BE2C (cell line): ENCODE results near the gene YAP1.

ENCODE experiments used
- DNase-seq: peaks from one replicate; pipeline ENCODE4 v3.0.0-alpha.2; 2020
- H3K27me3 ChIP-seq: fragments of 250-450 bp; sonication (Bioruptor Pico); 2 replicates; pipeline ENCODE4 v1.5.1; 2020; ENCODE audit warnings: mild to moderate bottlenecking
- H3K36me3 ChIP-seq: fragments of 250-450 bp; sonication (Bioruptor Pico); 2 replicates; pipeline ENCODE4 v1.5.1; 2020; ENCODE audit warnings: mild to moderate bottlenecking
- H3K4me1 ChIP-seq: fragments of 250-450 bp; sonication (Bioruptor Pico); 2 replicates; pipeline ENCODE4 v1.5.1; 2020
- H3K4me3 ChIP-seq: 2 replicates; pipeline ENCODE4 v1.5.1; 2011; ENCODE audit warnings: low read depth, low read length
- H3K9me3 ChIP-seq: fragments of 250-450 bp; sonication (Bioruptor Pico); 2 replicates; pipeline ENCODE4 v1.5.1; 2020
- CTCF ChIP-seq: IDR thresholded peaks from 2 replicates; pipeline ENCODE4 v1.5.1; 2012; ENCODE audit warnings: mild to moderate bottlenecking, low read depth, low read length

Gene YAP1

GRCh38 chr11:102251423-102251822 is 141.2 kb downstream of the YAP1 start:
- Histone ChIP-seq H3K27me3 (no peaks in the 10 kb centered on the region), H3K4me1 (no peaks in the 10 kb centered on the region), H3K9me3 (no peaks in the 10 kb centered on the region), H3K4me3 (no peak overlapping the region), H3K36me3 (no peaks in the 10 kb centered on the region)
- TF ChIP-seq CTCF: no peak
- no peak for DNase-seq

- H3K27me3 ChIP-seq: 0 out of 2 replicates have a peak, but pooled peaks cover 3% of the 10 kb centered on the region
- H3K4me3 ChIP-seq: no peak overlapping the region
- no peaks in the 10 kb centered on the region for H3K36me3 ChIP-seq
- no peak for DNase-seq
- no peaks in the 10 kb centered on the region for H3K4me1 ChIP-seq
- TF ChIP-seq CTCF: no peak
- H3K9me3 ChIP-seq: no peaks in the 10 kb centered on the region
These were observed 142.2 kb downstream of the YAP1 start for GRCh38 chr11:102252339-102252891.

GRCh38 chr11:102253020-102253715 is 142.9 kb downstream of the YAP1 start:
- H3K9me3 ChIP-seq: no peaks in the 10 kb centered on the region
- H3K4me1 ChIP-seq: no peaks in the 10 kb centered on the region
- no peak for DNase-seq
- no peak for TF ChIP-seq CTCF
- H3K27me3 ChIP-seq: 0 out of 2 replicates have a peak, but pooled peaks cover 3% of the 10 kb centered on the region
- no peak overlapping the region for H3K4me3 ChIP-seq
- H3K36me3 ChIP-seq: no peaks in the 10 kb centered on the region

GRCh38 chr11:102254047-102254446 is 143.8 kb downstream of the YAP1 start:
- DNase-seq: no peak
- Histone ChIP-seq H3K36me3 (no peaks in the 10 kb centered on the region), H3K4me3 (no peak overlapping the region), H3K27me3 (peaks cover 3% of the 10 kb centered on the region; the same call in 1 of the 2 replicates), H3K4me1 (no peaks in the 10 kb centered on the region), H3K9me3 (no peaks in the 10 kb centered on the region)
- TF ChIP-seq CTCF: peak; percentile 43

GRCh38 chr11:102256251-102256650 is 146.0 kb downstream of the YAP1 start:
- peak; percentile 24 for DNase-seq
- TF ChIP-seq CTCF: no peak
- Histone ChIP-seq H3K36me3 (no peaks in the 10 kb centered on the region), H3K4me3 (no peak overlapping the region), H3K4me1 (no peaks in the 10 kb centered on the region), H3K27me3 (peaks cover 3% of the 10 kb centered on the region; the same call in 1 of the 2 replicates), H3K9me3 (no peaks in the 10 kb centered on the region)

- TF ChIP-seq CTCF: no peak
- H3K9me3 ChIP-seq: no peaks in the 10 kb centered on the region
- H3K4me3 ChIP-seq: no peak overlapping the region
- no peak for DNase-seq
- peaks cover 3% of the 10 kb centered on the region; the same call in 1 of the 2 replicates for H3K27me3 ChIP-seq
- no peaks in the 10 kb centered on the region for H3K36me3 ChIP-seq
- no peaks in the 10 kb centered on the region for H3K4me1 ChIP-seq
These were observed 150.0 kb downstream of the YAP1 start for GRCh38 chr11:102260241-102260640.
